K562 (cell line): ENCODE data around the gene TSPYL4.

Experiments
- HDAC2 ChIP-seq: fragments of 450-650 bp; IDR thresholded peaks from 2 replicates; pipeline ENCODE4 v1.6.1; 2016; ENCODE audit warnings: mild to moderate bottlenecking
- L3MBTL2 ChIP-seq: fragments of 450-650 bp; IDR thresholded peaks from 2 replicates; pipeline ENCODE4 v1.6.1; 2016; ENCODE audit warnings: mild to moderate bottlenecking, moderate library complexity
- ZC3H11A ChIP-seq: IDR thresholded peaks from 2 replicates; pipeline ENCODE4 v1.6.1; 2012; ENCODE audit warnings: low read depth, low read length, improper control_type of control experiment
- TF ChIP-seq, protein P1 (sequence below): fragments of 450-650 bp; conservative IDR thresholded peaks from 2 replicates; pipeline ENCODE4 v1.6.1; 2016; ENCODE audit warnings: missing genetic modification characterization, low read depth, mild to moderate bottlenecking, control low read depth, missing compliant biosample characterization
- TF ChIP-seq, protein P2 (sequence below): fragments of 450-650 bp; IDR thresholded peaks from 2 replicates; pipeline ENCODE4 v1.6.1; 2017; ENCODE audit warnings: antibody characterized with exemption

DNA sequence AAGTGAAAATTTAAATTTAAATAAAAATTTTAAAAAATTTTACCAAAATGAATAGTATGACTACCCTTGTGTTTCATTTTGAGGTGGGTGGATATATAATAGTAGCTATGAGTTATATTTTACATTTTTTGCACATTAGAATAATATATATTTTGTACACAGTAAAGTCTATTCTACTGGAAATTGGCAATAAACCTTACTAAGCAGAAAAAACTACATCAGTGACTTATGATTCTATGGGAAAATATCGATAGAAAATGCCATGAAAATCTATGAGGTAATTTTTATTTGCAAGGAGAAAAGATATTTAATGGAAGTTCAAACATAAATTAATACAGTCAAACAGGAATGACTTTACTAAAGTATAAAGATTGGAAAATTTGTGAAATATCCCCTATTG lies 2.8 kb upstream of the TSPYL4 start:
- TF ChIP-seq L3MBTL2 (no peak), ZC3H11A (no peak), HDAC2 (no peak)
- TF ChIP-seq, protein P1, sequence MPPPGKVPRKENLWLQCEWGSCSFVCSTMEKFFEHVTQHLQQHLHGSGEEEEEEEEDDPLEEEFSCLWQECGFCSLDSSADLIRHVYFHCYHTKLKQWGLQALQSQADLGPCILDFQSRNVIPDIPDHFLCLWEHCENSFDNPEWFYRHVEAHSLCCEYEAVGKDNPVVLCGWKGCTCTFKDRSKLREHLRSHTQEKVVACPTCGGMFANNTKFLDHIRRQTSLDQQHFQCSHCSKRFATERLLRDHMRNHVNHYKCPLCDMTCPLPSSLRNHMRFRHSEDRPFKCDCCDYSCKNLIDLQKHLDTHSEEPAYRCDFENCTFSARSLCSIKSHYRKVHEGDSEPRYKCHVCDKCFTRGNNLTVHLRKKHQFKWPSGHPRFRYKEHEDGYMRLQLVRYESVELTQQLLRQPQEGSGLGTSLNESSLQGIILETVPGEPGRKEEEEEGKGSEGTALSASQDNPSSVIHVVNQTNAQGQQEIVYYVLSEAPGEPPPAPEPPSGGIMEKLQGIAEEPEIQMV, result no peak
- TF ChIP-seq, protein P2, sequence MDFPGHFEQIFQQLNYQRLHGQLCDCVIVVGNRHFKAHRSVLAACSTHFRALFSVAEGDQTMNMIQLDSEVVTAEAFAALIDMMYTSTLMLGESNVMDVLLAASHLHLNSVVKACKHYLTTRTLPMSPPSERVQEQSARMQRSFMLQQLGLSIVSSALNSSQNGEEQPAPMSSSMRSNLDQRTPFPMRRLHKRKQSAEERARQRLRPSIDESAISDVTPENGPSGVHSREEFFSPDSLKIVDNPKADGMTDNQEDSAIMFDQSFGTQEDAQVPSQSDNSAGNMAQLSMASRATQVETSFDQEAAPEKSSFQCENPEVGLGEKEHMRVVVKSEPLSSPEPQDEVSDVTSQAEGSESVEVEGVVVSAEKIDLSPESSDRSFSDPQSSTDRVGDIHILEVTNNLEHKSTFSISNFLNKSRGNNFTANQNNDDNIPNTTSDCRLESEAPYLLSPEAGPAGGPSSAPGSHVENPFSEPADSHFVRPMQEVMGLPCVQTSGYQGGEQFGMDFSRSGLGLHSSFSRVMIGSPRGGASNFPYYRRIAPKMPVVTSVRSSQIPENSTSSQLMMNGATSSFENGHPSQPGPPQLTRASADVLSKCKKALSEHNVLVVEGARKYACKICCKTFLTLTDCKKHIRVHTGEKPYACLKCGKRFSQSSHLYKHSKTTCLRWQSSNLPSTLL, result no peak
